Loucy (cell line): ENCODE measurements around the gene TDRD9.

Experiments
- H2AFZ ChIP-seq: fragments of 200-600 bp; sonication (generic); 2 replicates; pipeline ENCODE4 v1.6.0; 2016; ENCODE audit warnings: antibody characterized with exemption, mild to moderate bottlenecking, low read length, moderate library complexity
- H3F3A ChIP-seq: fragments of 200-600 bp; 2 replicates; pipeline ENCODE4 v1.6.0; 2016; ENCODE audit warnings: antibody characterized with exemption, low read depth, mild to moderate bottlenecking
- H3K27me3 ChIP-seq: fragments of 200-600 bp; sonication (generic); 2 replicates; pipeline ENCODE4 v1.6.1; 2014; ENCODE audit warnings: low read length, mild to moderate bottlenecking; ENCODE audit not compliant: insufficient read depth, poor library complexity, severe bottlenecking
- H3K36me3 ChIP-seq: fragments of 200-600 bp; sonication (generic); 2 replicates; pipeline ENCODE4 v1.6.1; 2016; ENCODE audit warnings: low read length; ENCODE audit not compliant: insufficient read depth
- H3K4me1 ChIP-seq: fragments of 200-600 bp; sonication (generic); 2 replicates; pipeline ENCODE4 v1.5.1; 2014; ENCODE audit warnings: low read length, mild to moderate bottlenecking; ENCODE audit not compliant: insufficient read depth, poor library complexity, severe bottlenecking
- H3K4me2 ChIP-seq: fragments of 200-600 bp; sonication (generic); 2 replicates; pipeline ENCODE4 v1.6.0; 2014; ENCODE audit warnings: antibody characterized with exemption, low read length, low read depth, mild to moderate bottlenecking; ENCODE audit not compliant: poor library complexity, severe bottlenecking
- H3K4me3 ChIP-seq: fragments of 200-600 bp; sonication (generic); 2 replicates; pipeline ENCODE4 v1.5.1; 2014; ENCODE audit warnings: low read length, mild to moderate bottlenecking, mixed read lengths; ENCODE audit not compliant: poor library complexity, severe bottlenecking
- H3K79me2 ChIP-seq: fragments of 200-600 bp; sonication (generic); 2 replicates; pipeline ENCODE4 v1.6.1; 2014; ENCODE audit warnings: low read length; ENCODE audit not compliant: insufficient read depth
- H3K9ac ChIP-seq: fragments of 200-600 bp; sonication (generic); 2 replicates; pipeline ENCODE4 v1.6.0; 2014; ENCODE audit warnings: mild to moderate bottlenecking, low read depth, low read length, moderate library complexity; ENCODE audit not compliant: poor library complexity, severe bottlenecking
- H3K9me2 ChIP-seq: fragments of 200-600 bp; sonication (generic); replicated peaks from 2 replicates; pipeline ENCODE4 v1.6.1; 2016; ENCODE audit warnings: low read depth, low read length, mixed read lengths
- H3K9me3 ChIP-seq: fragments of 200-600 bp; sonication (generic); 2 replicates; pipeline ENCODE4 v1.6.1; 2014; ENCODE audit warnings: mild to moderate bottlenecking, antibody characterized with exemption, low read length, low read depth; ENCODE audit not compliant: insufficient read depth
- H4K20me1 ChIP-seq: fragments of 200-600 bp; sonication (generic); 2 replicates; pipeline ENCODE4 v1.6.0; 2014; ENCODE audit warnings: antibody characterized with exemption, low read length, mild to moderate bottlenecking; ENCODE audit not compliant: insufficient read depth, poor library complexity, severe bottlenecking
- CTCF ChIP-seq: fragments of 200-600 bp; sonication (generic); conservative IDR thresholded peaks from 2 replicates; pipeline ENCODE4 v1.5.1; 2014; ENCODE audit warnings: mild to moderate bottlenecking, antibody characterized with exemption, low read length
- EZH2phosphoT487 ChIP-seq: fragments of 200-600 bp; IDR thresholded peaks from 2 replicates; pipeline ENCODE4 v1.6.1; 2018; ENCODE audit warnings: antibody characterized with exemption, mild to moderate bottlenecking, moderate library complexity, borderline replicate concordance

Gene TDRD9

GRCh38 chr14:103928011-103928890, at the start of gene TDRD9:
TSS of gene TDRD9 (plus strand) at chr14:103928456. CDS start at chr14:103928510, 54 bp downstream.
- no peaks in the 10 kb centered on the region for H3K79me2 ChIP-seq
- no peaks in the 10 kb centered on the region for H3K9me2 ChIP-seq
- H3F3A ChIP-seq, result no peaks in the 10 kb centered on the region; the same call in 1 of the 2 replicates
- no peaks in the 10 kb centered on the region for H3K9me3 ChIP-seq
- TF ChIP-seq EZH2phosphoT487 (no peak), CTCF (no peak)
- no peak within 1 kb of the TSS for H3K9ac ChIP-seq
- H3K36me3 ChIP-seq, result no peaks in the 10 kb centered on the region
- H2AFZ ChIP-seq, result no peak within 1 kb of the TSS
- H3K4me3 ChIP-seq, result no peak within 1 kb of the TSS
- no peaks in the 10 kb centered on the region for H3K27me3 ChIP-seq
- H4K20me1 ChIP-seq, result no peaks in the 10 kb centered on the region
- peaks cover 15% of the 10 kb centered on the region for H3K4me1 ChIP-seq
- H3K4me2 ChIP-seq, result no peak within 1 kb of the TSS

GRCh38 chr14:103879118-103879569, 49.1 kb upstream of the TDRD9 start:
- Histone ChIP-seq H3K4me2 (no peak overlapping the region), H3K9me2 (no peaks in the 10 kb centered on the region), H3K79me2 (no peaks in the 10 kb centered on the region), H3K9ac (no peak overlapping the region), H3K9me3 (no peaks in the 10 kb centered on the region), H4K20me1 (no peaks in the 10 kb centered on the region), H3F3A (no peaks in the 10 kb centered on the region), H3K36me3 (no peaks in the 10 kb centered on the region), H3K4me1 (peaks cover 3% of the 10 kb centered on the region), H3K4me3 (no peak overlapping the region), H2AFZ (no peak overlapping the region), H3K27me3 (no peaks in the 10 kb centered on the region)
- TF ChIP-seq CTCF (no peak), EZH2phosphoT487 (no peak)

- no peak overlapping the region for H2AFZ ChIP-seq
- H3K4me3 ChIP-seq, result no peak overlapping the region
- H4K20me1 ChIP-seq, result no peaks in the 10 kb centered on the region
- H3K4me1 ChIP-seq, result peaks cover 3% of the 10 kb centered on the region
- no peaks in the 10 kb centered on the region for H3K27me3 ChIP-seq
- H3K9me3 ChIP-seq, result no peaks in the 10 kb centered on the region
- no peaks in the 10 kb centered on the region for H3K36me3 ChIP-seq
- no peak overlapping the region for H3K4me2 ChIP-seq
- no peak overlapping the region for H3K9ac ChIP-seq
- H3K9me2 ChIP-seq, result no peaks in the 10 kb centered on the region
- no peaks in the 10 kb centered on the region for H3K79me2 ChIP-seq
- no peak for TF ChIP-seq CTCF
- TF ChIP-seq EZH2phosphoT487, result no peak
- no peaks in the 10 kb centered on the region for H3F3A ChIP-seq
Measured at GRCh38 chr14:103879570-103880347, 48.5 kb upstream of the TDRD9 start.
